Measurements from ENCODE around the gene TMEM266.

- TF ChIP-seq EZH2 (IDR thresholded peaks at IDR 0.05) = no peak
- no peak for TF ChIP-seq POLR2AphosphoS5 (IDR thresholded peaks at IDR 0.05; ENCODE audit: borderline replicate concordance, low read depth, low read length)
- no peak for TF ChIP-seq FOXP2 (optimal IDR thresholded peaks at IDR 0.05; ENCODE audit: control extremely low read depth, extremely low read length, insufficient read depth)
Measured at GRCh38 chr15:76118767-76119166, 59.0 kb downstream of the TMEM266 start.
